Measurements from ENCODE around the gene UBASH3B. TPM values are rescaled to one million over a fixed set of nuclear protein-coding genes. Genes with fewer than 3 reads are reported as not detected.

Gene UBASH3B
- total and polyA plus RNA-seq, 2 experiments from 2014 or later, result 5.1 to 11.1 TPM

GRCh38 chr11:122743949-122744348, 88.4 kb downstream of the UBASH3B start:
- Histone ChIP-seq H3K9me3 (ENCODE audit: low read depth) (no peaks in the 10 kb centered on the region), H2AFZ (no peak overlapping the region), H3K36me3 (replicated peaks; ENCODE audit: insufficient read depth, low read depth) (no peaks in the 10 kb centered on the region), H3K79me2 (no peaks in the 10 kb centered on the region), H3K27ac (no peak overlapping the region), H3K4me3 (no peak overlapping the region), H3K4me2 (no peak overlapping the region), H3K4me1 (ENCODE audit: insufficient read depth) (peaks cover 10% of the 10 kb centered on the region), H4K20me1 (ENCODE audit: insufficient read depth, poor library complexity, severe bottlenecking) (no peaks in the 10 kb centered on the region), H3K27me3 (no peaks in the 10 kb centered on the region), H3K9me2 (replicated peaks; ENCODE audit: insufficient read depth) (no peaks in the 10 kb centered on the region)
- WGBS (ENCODE audit: low lambda C conversion rate, missing lambda C conversion rate), result 67% methylated on average over 6 of the region's 6 CpGs
- TF ChIP-seq EZH2phosphoT487 (IDR thresholded peaks at IDR 0.05; ENCODE audit: low read depth, severe bottlenecking, unreplicated experiment), result no peak
- no peak for TF ChIP-seq EZH2 (IDR thresholded peaks at IDR 0.05; ENCODE audit: borderline replicate concordance)
- TF ChIP-seq CTCF (IDR thresholded peaks at IDR 0.05; ENCODE audit: poor library complexity), result no peak
- DNase-seq (ENCODE audit: low spot score), result no peak

GRCh38 chr11:122744357-122744756, 88.8 kb downstream of the UBASH3B start:
- no peak overlapping the region for H2AFZ ChIP-seq
- DNase-seq (ENCODE audit: low spot score), result no peak
- 91% methylated on average over 5 of the region's 5 CpGs for WGBS (ENCODE audit: low lambda C conversion rate, missing lambda C conversion rate)

GRCh38 chr11:122745111-122745510, 89.6 kb downstream of the UBASH3B start:
- Histone ChIP-seq H3K9me3 (ENCODE audit: low read depth) (no peaks in the 10 kb centered on the region), H3K27ac (no peak overlapping the region), H2AFZ (no peak overlapping the region), H3K4me1 (ENCODE audit: insufficient read depth) (peaks cover 10% of the 10 kb centered on the region), H4K20me1 (ENCODE audit: insufficient read depth, poor library complexity, severe bottlenecking) (no peaks in the 10 kb centered on the region), H3K4me3 (no peak overlapping the region), H3K79me2 (no peaks in the 10 kb centered on the region), H3K36me3 (replicated peaks; ENCODE audit: insufficient read depth, low read depth) (no peaks in the 10 kb centered on the region), H3K27me3 (no peaks in the 10 kb centered on the region), H3K4me2 (no peak overlapping the region), H3K9me2 (replicated peaks; ENCODE audit: insufficient read depth) (no peaks in the 10 kb centered on the region)
- TF ChIP-seq CTCF (IDR thresholded peaks at IDR 0.05; ENCODE audit: poor library complexity), result no peak
- TF ChIP-seq EZH2phosphoT487 (IDR thresholded peaks at IDR 0.05; ENCODE audit: low read depth, severe bottlenecking, unreplicated experiment), result no peak
- no peak for TF ChIP-seq EZH2 (IDR thresholded peaks at IDR 0.05; ENCODE audit: borderline replicate concordance)
- WGBS (ENCODE audit: low lambda C conversion rate, missing lambda C conversion rate), result 84% methylated on average over 2 of the region's 2 CpGs
- no peak for DNase-seq (ENCODE audit: low spot score)

More at GRCh38 chr11:122744357-122744756, 88.8 kb downstream of the UBASH3B start:
- H3K4me2 ChIP-seq, result no peak overlapping the region
- H3K79me2 ChIP-seq, result no peaks in the 10 kb centered on the region
- H3K9me3 ChIP-seq (ENCODE audit: low read depth), result no peaks in the 10 kb centered on the region
- H3K27me3 ChIP-seq, result no peaks in the 10 kb centered on the region
- no peaks in the 10 kb centered on the region for H3K36me3 ChIP-seq (replicated peaks; ENCODE audit: insufficient read depth, low read depth)
- TF ChIP-seq EZH2phosphoT487 (IDR thresholded peaks at IDR 0.05; ENCODE audit: low read depth, severe bottlenecking, unreplicated experiment) (no peak), CTCF (IDR thresholded peaks at IDR 0.05; ENCODE audit: poor library complexity) (no peak), EZH2 (IDR thresholded peaks at IDR 0.05; ENCODE audit: borderline replicate concordance) (no peak)
- H3K4me1 ChIP-seq (ENCODE audit: insufficient read depth), result peaks cover 10% of the 10 kb centered on the region
- H4K20me1 ChIP-seq (ENCODE audit: insufficient read depth, poor library complexity, severe bottlenecking), result no peaks in the 10 kb centered on the region
- no peak overlapping the region for H3K27ac ChIP-seq
- no peak overlapping the region for H3K4me3 ChIP-seq
- H3K9me2 ChIP-seq (replicated peaks; ENCODE audit: insufficient read depth), result no peaks in the 10 kb centered on the region

GRCh38 chr11:122746050-122746478, 90.5 kb downstream of the UBASH3B start:
- Histone ChIP-seq H4K20me1 (ENCODE audit: insufficient read depth, poor library complexity, severe bottlenecking) (no peaks in the 10 kb centered on the region), H3K4me2 (no peak overlapping the region), H3K27ac (no peak overlapping the region), H3K9me3 (ENCODE audit: low read depth) (no peaks in the 10 kb centered on the region), H3K27me3 (no peaks in the 10 kb centered on the region), H3K4me3 (no peak overlapping the region), H2AFZ (no peak overlapping the region), H3K36me3 (replicated peaks; ENCODE audit: insufficient read depth, low read depth) (no peaks in the 10 kb centered on the region), H3K9me2 (replicated peaks; ENCODE audit: insufficient read depth) (no peaks in the 10 kb centered on the region), H3K4me1 (ENCODE audit: insufficient read depth) (peaks cover 10% of the 10 kb centered on the region), H3K79me2 (no peaks in the 10 kb centered on the region)
- 94% methylated on average over 13 of the region's 13 CpGs for WGBS (ENCODE audit: low lambda C conversion rate, missing lambda C conversion rate)
- no peak for DNase-seq (ENCODE audit: low spot score)
- no peak for TF ChIP-seq CTCF (IDR thresholded peaks at IDR 0.05; ENCODE audit: poor library complexity)
